Lower leg skin (tissue), 4 donors: ENCODE measurements around the gene CFAP54. TPM values are rescaled to one million over a fixed set of nuclear protein-coding genes. Genes with fewer than 3 reads are reported as not detected.

ENCODE experiments used
- DNase-seq, 2 donors: peaks; one replicate each; pipeline ENCODE4 v3.0.0-alpha.2; 2019; ENCODE audit warnings: low spot score in 2 of 2
- H3K4me3 ChIP-seq: fragments of 200-600 bp; sonication (generic); 2 replicates; pipeline ENCODE4 v1.5.1; 2017; ENCODE audit warnings: mild to moderate bottlenecking, low read depth; ENCODE audit not compliant: poor library complexity, severe bottlenecking
- POLR2A ChIP-seq, 2 donors: fragments of 450-650 bp; IDR thresholded peaks; one replicate each; pipeline ENCODE4 v1.6.1; 2016 to 2017; ENCODE audit warnings: antibody characterized with exemption in 2 of 2, mild to moderate bottlenecking in 1 of 2, moderate library complexity in 1 of 2
- WGBS, 2 donors: methylation state at CpG; one replicate each; pipeline ENCODE4 v1.1.5; 2018; 5-methylcytosine and 5-hydroxymethylcytosine counted together
- intact Hi-C: fragments of 100-400 bp; cut with DNase I; formaldehyde crosslinking; loops from one replicate; pipeline ENCODE4 v1.15.0; 2023; ENCODE audit warnings: low total_unique reads
- total RNA-seq, 4 donors: library from RNA; depleted of rRNA; stranded (reverse); fragments of >200 nt; gene quantifications; one replicate each; pipeline ENCODE4 v1.1.0, GENCODE V29; 2016
- TF ChIP-seq, protein P1 (sequence below), 3 donors: fragments of 450-650 bp; IDR thresholded peaks; one replicate each; pipeline ENCODE4 v1.5.1; 2016; ENCODE audit warnings: antibody characterized with exemption in 3 of 3, mild to moderate bottlenecking in 3 of 3, moderate library complexity in 2 of 3

The CFAP54 gene
- total RNA-seq, 4 donors from 2014 or later = 0.04 to 0.59 TPM; not detected in 2

- WGBS, 2 donors = 65 to 70% methylated on average over 7 of the region's 7 CpGs
- TF ChIP-seq POLR2A (IDR thresholded peaks at IDR 0.05) = no peak
- TF ChIP-seq, protein P1, sequence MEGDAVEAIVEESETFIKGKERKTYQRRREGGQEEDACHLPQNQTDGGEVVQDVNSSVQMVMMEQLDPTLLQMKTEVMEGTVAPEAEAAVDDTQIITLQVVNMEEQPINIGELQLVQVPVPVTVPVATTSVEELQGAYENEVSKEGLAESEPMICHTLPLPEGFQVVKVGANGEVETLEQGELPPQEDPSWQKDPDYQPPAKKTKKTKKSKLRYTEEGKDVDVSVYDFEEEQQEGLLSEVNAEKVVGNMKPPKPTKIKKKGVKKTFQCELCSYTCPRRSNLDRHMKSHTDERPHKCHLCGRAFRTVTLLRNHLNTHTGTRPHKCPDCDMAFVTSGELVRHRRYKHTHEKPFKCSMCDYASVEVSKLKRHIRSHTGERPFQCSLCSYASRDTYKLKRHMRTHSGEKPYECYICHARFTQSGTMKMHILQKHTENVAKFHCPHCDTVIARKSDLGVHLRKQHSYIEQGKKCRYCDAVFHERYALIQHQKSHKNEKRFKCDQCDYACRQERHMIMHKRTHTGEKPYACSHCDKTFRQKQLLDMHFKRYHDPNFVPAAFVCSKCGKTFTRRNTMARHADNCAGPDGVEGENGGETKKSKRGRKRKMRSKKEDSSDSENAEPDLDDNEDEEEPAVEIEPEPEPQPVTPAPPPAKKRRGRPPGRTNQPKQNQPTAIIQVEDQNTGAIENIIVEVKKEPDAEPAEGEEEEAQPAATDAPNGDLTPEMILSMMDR (IDR thresholded peaks at IDR 0.05) = no peak
These were observed 26.7 kb upstream of the CFAP54 start for GRCh38 chr12:96462571-96463280.

DNA sequence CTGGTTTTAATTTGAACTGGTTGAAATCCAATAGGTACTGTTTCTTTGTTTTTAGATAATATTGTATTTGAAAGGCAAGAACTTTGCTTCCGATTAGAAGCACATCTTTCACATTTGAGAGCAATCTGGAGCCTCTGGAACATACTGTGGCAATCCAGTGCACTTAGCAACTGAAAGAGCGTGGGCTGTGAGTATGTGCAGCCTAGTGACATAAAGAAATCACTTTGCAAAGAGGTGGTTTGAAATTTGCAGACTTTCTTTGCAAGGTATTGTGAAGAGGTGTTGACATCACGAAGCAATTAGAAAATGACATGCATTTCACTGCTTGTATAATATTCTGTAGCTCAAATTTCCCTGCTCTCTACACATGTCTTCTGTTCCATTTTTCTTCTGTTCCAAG is 23.5 kb upstream of the CFAP54 start:
- intact Hi-C loops = no loop called here
- DNase-seq = no peak
- H3K4me3 ChIP-seq = no peak overlapping the region
- TF ChIP-seq, protein P1 (IDR thresholded peaks at IDR 0.05) = no peak
- no peak for TF ChIP-seq POLR2A (IDR thresholded peaks at IDR 0.05)
- WGBS, 2 donors = 82 to 86% methylated on average over 3 of the region's 3 CpGs

More at GRCh38 chr12:96462571-96463280, 26.7 kb upstream of the CFAP54 start:
- DNase-seq = no peak
- intact Hi-C loops = no loop called here
- H3K4me3 ChIP-seq = no peak overlapping the region

DNA sequence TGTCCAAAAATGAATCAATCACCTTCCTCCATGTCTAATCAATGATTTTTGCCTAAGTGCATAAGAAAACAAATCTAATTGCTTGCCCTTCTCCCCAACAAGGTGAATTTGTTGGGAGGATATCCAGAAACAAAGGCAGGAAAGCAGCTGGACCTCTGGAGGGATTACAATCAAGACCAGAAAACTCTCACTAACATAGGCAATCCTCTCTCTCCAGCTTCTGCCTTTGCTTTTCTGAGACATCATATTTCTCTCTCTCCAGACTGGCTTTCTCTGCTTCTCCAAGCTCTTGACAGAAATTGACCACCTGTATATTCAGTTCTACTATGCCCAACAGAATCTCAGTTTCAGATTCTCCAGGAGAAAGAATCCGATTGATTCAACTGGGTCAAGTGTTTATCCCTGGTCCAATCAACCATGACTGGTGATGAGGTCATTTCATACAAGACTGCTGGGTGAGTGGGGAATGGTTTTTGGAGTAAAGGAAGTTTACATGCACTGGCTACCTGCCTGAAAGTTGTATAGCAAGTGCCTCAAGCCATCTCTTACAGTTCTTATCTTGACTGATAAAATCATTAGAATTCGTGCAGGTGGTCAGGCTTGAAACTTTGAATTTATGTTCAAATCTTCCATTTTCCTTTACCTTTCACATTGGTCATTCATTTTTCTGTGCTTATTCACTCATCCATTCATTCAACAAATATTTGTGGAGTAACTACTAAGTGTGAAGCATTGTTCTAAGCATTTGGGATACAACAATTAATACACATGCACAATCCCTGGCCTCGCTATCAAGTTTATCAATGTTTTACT is 22.2 kb upstream of the CFAP54 start:
- TF ChIP-seq, protein P1 (IDR thresholded peaks at IDR 0.05) = no peak
- TF ChIP-seq POLR2A (IDR thresholded peaks at IDR 0.05) = no peak
- WGBS, 2 donors = 77 to 83% methylated on average over 3 of the region's 3 CpGs
- intact Hi-C loops = no loop called here
- DNase-seq = no peak
- H3K4me3 ChIP-seq = no peak overlapping the region

DNA sequence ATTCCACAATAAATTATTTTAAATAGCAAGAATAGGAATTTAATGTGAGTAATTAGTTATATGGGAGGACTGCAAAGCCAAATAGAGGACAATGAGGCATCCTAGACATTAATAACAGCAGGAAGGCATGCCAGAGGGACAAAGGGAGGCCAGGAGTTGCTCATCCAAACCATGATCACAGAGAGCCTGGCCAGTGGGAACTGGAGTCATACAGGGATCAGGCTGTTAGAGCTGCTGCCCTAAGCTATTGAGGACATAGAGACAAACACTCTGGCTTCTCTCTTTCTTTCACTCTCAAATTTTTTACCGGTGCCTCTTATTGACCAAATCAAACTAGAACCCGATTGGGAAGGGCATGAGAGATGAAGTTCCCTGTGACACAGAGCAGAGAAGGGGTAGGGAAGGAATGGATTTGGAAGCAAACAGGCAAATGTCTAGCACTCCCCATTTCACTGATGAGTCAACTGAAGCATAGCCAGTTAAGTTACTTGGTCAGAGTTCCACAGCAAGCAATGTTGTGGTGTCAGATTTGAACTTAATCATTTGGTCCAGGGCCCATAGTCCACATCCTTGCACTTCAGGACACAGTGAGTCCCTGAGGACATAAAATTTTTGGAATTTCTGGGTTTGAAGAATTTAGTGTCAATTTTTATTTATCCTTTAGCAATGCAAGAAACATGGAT is 17.9 kb upstream of the CFAP54 start:
- DNase-seq = no peak
- no peak for TF ChIP-seq POLR2A (IDR thresholded peaks at IDR 0.05)
- TF ChIP-seq, protein P1 (IDR thresholded peaks at IDR 0.05) = no peak
- no peak overlapping the region for H3K4me3 ChIP-seq
- intact Hi-C loops = no loop called here
- WGBS, 2 donors = 74% methylated on average over 2 of the region's 2 CpGs

DNA sequence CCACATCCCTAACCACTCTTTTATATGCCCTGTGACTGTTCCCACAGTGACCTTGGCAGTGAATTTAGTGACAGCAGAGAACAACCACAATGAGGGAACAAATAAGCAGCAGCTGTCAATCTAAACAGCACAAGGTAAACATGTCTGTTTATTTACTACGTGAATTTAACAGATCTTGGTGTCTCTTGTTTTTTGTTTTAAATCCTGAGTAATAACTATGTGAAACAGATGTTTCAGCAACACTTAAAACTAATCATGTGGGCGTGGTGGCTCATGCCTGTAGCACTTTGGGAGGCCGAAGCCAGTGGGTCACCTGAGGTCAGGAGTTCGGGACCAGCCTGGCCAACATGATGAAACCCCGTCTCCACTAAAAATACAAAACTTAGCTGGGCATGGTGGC is 17.0 kb upstream of the CFAP54 start:
- H3K4me3 ChIP-seq = no peak overlapping the region
- no peak for TF ChIP-seq POLR2A (IDR thresholded peaks at IDR 0.05)
- TF ChIP-seq, protein P1 (IDR thresholded peaks at IDR 0.05) = no peak
- no peak for DNase-seq
- intact Hi-C loops = no loop called here
- whole genome bisulfite sequencing, 2 donors = 57 to 69% methylated on average over 5 of the region's 5 CpGs
